ENCODE data around the gene C9orf78. TPM values are rescaled to one million over a fixed set of nuclear protein-coding genes. Genes with fewer than 3 reads are reported as not detected.

Gene C9orf78
- total RNA-seq, 4 donors from 2014 or later, result 30.2 to 42.2 (median 36.2) TPM

DNA sequence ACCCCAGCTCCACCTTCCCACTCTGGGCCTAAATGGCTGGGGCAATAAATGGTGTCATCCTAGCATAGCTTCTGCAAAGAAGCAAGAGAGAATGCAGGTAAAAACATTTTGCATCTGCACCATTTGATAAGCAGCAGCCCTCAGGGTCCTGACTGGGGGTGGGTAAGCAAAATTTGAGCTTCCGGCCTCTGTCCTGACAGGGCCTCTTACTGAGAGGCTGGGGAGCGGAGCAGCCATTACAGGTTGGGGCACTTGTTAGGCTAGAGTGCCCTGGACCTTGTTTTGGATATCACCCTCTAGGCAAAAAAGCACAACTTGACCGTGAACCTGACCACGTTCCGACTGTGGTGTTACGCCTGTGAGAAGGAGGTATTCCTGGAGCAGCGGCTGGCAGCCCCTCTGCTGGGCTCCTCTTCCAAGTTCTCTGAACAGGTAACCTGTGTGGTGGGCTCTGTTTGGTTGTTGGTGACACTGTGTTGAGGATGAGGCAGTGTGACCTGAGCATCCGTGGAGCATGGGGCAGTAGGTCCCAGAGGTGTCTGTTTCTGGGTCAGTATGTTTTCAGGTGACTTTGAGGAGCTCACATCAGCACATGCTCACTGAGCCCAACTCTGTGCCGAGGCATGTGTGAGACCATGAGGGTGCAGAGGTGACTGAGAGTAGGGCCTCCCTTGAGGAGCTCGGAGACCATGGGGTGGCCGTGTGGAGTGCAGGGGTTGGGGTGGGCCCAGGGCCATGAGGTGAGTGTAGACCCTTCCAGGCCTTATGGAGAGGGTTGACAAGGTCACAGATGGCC, 23.3 kb upstream of the C9orf78 start:
- Histone ChIP-seq H3K27me3 (no peaks in the 10 kb centered on the region), H3K36me3 (peaks cover 0 to 62% (median 0%) of the 10 kb centered on the region in 3 donors), H3K4me3 (no peak overlapping the region), H3K27ac (no peak overlapping the region), H3K4me1 (no peaks in the 10 kb centered on the region), H3K9me3 (no peaks in the 10 kb centered on the region)
- no peak for DNase-seq
- TF ChIP-seq, protein P1, sequence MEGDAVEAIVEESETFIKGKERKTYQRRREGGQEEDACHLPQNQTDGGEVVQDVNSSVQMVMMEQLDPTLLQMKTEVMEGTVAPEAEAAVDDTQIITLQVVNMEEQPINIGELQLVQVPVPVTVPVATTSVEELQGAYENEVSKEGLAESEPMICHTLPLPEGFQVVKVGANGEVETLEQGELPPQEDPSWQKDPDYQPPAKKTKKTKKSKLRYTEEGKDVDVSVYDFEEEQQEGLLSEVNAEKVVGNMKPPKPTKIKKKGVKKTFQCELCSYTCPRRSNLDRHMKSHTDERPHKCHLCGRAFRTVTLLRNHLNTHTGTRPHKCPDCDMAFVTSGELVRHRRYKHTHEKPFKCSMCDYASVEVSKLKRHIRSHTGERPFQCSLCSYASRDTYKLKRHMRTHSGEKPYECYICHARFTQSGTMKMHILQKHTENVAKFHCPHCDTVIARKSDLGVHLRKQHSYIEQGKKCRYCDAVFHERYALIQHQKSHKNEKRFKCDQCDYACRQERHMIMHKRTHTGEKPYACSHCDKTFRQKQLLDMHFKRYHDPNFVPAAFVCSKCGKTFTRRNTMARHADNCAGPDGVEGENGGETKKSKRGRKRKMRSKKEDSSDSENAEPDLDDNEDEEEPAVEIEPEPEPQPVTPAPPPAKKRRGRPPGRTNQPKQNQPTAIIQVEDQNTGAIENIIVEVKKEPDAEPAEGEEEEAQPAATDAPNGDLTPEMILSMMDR (IDR thresholded peaks at IDR 0.05), result no peak
- TF ChIP-seq POLR2A (IDR thresholded peaks at IDR 0.05), result no peak

DNA sequence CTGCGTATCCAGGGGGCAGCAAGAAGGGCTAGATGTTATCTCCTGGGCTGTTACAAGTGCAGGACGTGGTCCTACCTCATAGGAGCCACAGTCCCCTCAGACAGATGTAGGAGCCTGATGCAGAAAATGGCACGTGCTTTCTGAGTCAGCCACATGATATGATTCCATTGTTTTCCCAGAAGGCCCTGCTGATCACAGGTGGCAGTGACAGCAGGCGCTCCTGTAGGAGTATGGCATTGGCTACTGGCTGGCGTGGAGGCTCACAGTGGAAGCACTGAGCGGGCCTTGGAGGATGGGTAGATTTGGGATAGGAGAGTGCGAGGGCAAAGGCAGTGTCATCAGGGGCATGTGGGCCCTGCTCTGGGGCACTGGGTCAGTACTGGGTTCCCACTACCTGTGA, 22.1 kb upstream of the C9orf78 start:
- TF ChIP-seq, protein P1 (IDR thresholded peaks at IDR 0.05), result no peak
- no peak for TF ChIP-seq POLR2A (IDR thresholded peaks at IDR 0.05)
- no peak for DNase-seq
- Histone ChIP-seq H3K27ac (no peak overlapping the region), H3K36me3 (peaks cover 0 to 67% (median 0%) of the 10 kb centered on the region in 3 donors), H3K4me1 (no peaks in the 10 kb centered on the region), H3K9me3 (no peaks in the 10 kb centered on the region), H3K27me3 (no peaks in the 10 kb centered on the region), H3K4me3 (no peak overlapping the region)

DNA sequence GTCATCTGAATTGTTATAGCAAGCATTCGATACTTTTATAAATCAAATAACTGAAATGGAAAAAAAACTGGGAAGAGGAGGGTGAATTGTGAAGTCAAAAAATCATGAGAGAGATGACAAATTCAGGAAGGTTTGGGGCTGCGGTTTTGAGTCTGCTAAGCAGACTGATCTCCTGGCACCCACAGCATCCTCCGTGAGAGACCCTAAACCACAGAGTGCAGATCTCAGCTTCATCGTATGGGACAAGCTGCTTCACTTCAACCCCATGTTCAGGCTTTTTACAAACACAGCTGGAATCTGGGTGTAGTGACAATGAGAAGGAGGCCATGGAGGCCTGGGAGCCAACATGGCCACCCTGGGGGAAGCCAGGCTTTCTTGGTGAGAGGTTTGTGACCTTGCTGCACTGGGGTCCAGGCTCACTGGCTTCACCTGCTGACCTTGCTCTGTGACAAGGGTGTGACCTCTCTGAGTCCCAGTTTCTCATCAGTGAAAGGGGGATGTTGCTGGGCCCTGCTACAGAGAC, 19.6 kb upstream of the C9orf78 start:
- no peak overlapping the region for H3K4me3 ChIP-seq
- DNase-seq, result no peak
- no peaks in the 10 kb centered on the region for H3K27me3 ChIP-seq
- no peak overlapping the region for H3K27ac ChIP-seq
- H3K9me3 ChIP-seq, result no peaks in the 10 kb centered on the region
- peaks cover 0 to 62% (median 0%) of the 10 kb centered on the region in 3 donors for H3K36me3 ChIP-seq
- no peaks in the 10 kb centered on the region for H3K4me1 ChIP-seq
- no peak for TF ChIP-seq POLR2A (IDR thresholded peaks at IDR 0.05)

DNA sequence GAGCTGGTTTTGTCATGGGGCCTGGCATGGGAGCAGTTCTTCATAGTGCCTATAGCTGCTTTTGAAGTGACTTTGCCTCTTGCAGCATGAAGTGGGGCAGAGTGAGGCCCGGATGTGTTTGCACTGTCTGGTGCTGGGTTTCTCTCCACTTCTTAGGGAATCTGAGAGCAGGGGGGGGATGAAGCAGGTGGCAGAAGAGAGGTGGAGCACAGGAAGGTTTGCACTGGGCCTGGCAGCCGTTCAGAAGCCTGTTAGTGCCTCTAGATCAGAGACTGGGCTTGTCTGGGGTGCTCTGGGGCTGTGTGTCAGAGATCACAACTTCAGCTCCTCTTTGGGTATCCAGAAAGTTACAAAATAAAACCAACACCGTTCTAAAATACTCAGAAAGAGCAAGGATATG, 18.5 kb upstream of the C9orf78 start:
- peaks cover 0 to 57% (median 0%) of the 10 kb centered on the region in 3 donors for H3K36me3 ChIP-seq
- no peaks in the 10 kb centered on the region for H3K27me3 ChIP-seq
- no peak for DNase-seq
- H3K4me3 ChIP-seq, result no peak overlapping the region
- TF ChIP-seq POLR2A (IDR thresholded peaks at IDR 0.05), result no peak
- TF ChIP-seq, protein P1 (IDR thresholded peaks at IDR 0.05), result no peak
- no peaks in the 10 kb centered on the region for H3K4me1 ChIP-seq
- no peaks in the 10 kb centered on the region for H3K9me3 ChIP-seq
- no peak overlapping the region for H3K27ac ChIP-seq

DNA sequence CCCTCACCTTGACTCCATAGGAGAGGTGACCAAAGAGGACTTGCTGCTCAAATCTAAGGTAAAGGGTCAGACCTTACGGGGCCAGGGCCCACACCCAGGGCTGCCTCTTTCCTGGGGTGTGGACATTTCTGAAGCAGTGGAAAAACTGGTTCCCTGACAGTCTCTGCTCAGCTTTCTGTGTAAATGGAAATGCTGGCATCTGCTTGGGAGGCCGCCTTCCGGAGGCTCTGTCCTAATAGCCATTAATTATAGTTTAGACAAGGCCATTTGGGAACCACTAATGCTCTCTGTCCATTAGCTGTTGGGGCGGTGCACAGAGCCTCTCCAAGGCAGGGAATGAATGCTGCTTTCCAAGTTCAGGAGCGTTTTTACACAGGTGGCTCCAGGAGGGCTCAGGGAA, 17.5 kb upstream of the C9orf78 start:
- Histone ChIP-seq H3K4me3 (no peak overlapping the region), H3K27ac (no peak overlapping the region), H3K27me3 (no peaks in the 10 kb centered on the region), H3K9me3 (no peaks in the 10 kb centered on the region), H3K4me1 (no peaks in the 10 kb centered on the region), H3K36me3 (peaks cover 0 to 47% (median 0%) of the 10 kb centered on the region in 3 donors)
- TF ChIP-seq POLR2A (IDR thresholded peaks at IDR 0.05), result no peak
- TF ChIP-seq, protein P1 (IDR thresholded peaks at IDR 0.05), result no peak
- DNase-seq, result no peak

DNA sequence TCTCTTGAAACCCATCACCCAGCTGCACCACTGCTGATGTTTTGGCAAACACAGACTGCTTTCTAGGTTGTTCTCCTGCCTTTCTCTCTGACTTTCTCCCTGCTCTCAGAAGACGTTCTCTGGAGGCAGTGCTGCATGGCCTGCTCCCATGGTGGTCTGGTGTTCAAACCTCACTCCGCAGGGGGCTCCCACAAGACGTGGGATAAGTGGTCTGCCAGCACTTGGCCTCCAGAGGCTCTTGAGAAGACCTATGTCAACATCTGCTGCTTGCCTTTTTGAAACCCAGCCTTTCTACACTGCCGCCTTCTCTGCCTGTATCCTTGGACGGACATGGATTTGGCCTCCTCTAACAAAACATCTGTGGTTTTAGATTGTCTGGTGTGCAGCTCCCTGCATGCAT, 16.7 kb upstream of the C9orf78 start:
- no peak overlapping the region for H3K4me3 ChIP-seq
- H3K4me1 ChIP-seq, result no peaks in the 10 kb centered on the region
- H3K27ac ChIP-seq, result no peak overlapping the region
- no peaks in the 10 kb centered on the region for H3K9me3 ChIP-seq
- peaks cover 0 to 47% (median 0%) of the 10 kb centered on the region in 3 donors for H3K36me3 ChIP-seq
- TF ChIP-seq, protein P1 (IDR thresholded peaks at IDR 0.05), result no peak
- no peak for DNase-seq
- no peaks in the 10 kb centered on the region for H3K27me3 ChIP-seq

All from Peyer's patch (tissue), 4 donors.